HG03378 (cell line): ENCODE measurements around the gene SLC30A2.

Source experiments
- ATAC-seq: cut with Tn5 transposase; IDR thresholded peaks from one replicate; pipeline ENCODE4 v1.9.1; 2021; ENCODE audit warnings: mild to moderate bottlenecking, moderate library complexity; ENCODE audit not compliant: unreplicated experiment

SLC30A2 gene

DNA sequence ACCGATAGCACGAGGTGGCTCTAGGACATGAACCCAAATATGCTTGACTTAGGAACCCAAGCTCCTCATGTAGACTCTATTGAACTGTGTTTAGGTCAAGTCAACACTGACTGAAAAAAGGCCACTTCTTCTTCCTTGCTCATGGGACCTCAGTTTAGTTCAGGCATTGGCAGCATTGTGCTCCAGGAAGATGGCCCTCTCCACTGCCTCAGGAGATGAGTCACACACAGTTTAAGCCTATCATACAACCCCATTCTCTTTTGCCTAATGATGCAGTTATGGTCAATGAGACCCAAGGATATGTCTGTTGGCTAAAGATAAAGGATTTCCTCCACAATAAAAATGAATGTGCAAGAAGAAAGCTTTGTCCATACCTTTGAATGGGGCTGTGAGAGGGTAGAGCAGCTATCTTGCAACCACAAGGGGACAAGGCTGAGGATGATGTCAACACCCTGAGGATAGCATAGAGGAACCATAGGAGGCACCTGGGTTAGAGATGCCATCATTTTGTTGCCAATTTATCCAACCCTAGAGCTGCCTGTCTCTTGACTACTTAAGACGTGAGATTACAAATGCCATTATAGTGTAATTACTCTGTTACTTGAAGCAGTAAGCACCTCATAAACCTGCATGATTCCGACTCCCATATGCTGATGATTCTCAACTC, 24.5 kb upstream of the SLC30A2 start:
- no peak for ATAC-seq

GRCh38 chr1:26069941-26070295, 24.0 kb upstream of the SLC30A2 start:
- ATAC-seq = no peak

GRCh38 chr1:26067432-26067911, 21.6 kb upstream of the SLC30A2 start, which contains the start of gene TRIM63:
TSS of gene TRIM63 (minus strand) at chr1:26067630. CDS start at chr1:26067494, 136 bp downstream.
- no peak for ATAC-seq

DNA sequence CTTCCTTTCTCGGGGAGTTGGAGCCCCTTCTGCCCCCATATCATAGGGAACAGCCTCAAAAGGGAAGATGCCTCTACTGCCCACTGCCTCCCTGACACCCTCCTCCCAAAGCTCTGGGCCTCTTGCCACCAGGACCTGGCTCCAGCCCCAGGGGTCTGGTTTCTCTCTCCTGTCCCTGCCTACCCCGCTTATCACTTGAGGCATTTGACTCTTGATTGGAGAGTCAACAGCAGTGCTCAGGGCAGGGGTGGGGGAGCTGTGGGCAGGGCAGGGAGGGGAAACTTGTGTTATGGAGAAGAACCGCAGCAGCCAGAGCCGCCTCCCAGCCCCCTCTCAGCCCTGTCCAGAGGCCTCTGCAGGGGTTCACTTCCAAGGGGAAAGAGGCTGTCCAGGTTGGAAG, 20.9 kb upstream of the SLC30A2 start:
- no peak for ATAC-seq

GRCh38 chr1:26066160-26066559, 20.2 kb upstream of the SLC30A2 start:
- ATAC-seq = no peak

DNA sequence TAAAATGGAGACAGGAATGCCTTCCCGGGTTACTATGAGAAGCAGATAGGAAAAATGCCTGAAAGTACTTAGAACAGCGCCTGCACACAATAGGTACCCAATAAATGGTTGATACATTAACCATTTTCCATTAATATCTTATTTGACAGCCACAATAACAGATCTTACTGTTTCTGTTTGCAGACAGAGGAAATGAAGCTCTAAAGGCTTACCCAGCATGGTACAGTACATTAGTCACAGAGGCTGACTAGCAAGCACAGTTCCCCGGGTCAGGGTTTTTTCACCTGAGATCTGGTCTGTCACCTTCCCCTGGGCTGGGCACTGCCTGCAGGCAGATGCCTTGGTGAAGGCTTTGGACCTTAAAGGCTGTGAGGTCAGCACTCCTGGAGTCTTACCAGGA, 18.6 kb upstream of the SLC30A2 start:
- no peak for ATAC-seq

GRCh38 chr1:26060832-26061574, 15.1 kb upstream of the SLC30A2 start:
- ATAC-seq = no peak

DNA sequence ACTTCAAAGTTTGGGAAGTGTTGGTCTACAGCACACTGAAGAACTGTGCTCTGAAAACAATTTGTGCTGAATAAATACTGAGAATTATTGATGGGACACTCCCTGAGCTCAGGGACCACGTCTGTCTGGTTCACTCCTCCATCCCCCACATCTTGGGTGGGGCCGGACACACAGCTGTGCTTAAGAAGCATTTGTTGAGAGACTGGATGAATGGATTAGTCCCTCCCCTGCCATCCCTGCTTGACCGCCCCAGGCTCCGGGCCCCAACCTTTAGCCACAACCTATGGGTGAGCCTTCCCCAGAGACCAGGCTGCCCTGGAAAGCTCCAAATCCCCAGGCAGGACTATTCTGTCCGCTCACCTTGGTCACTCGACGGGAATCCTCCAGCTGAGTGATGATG, 14.0 kb upstream of the SLC30A2 start:
- no peak for ATAC-seq

DNA sequence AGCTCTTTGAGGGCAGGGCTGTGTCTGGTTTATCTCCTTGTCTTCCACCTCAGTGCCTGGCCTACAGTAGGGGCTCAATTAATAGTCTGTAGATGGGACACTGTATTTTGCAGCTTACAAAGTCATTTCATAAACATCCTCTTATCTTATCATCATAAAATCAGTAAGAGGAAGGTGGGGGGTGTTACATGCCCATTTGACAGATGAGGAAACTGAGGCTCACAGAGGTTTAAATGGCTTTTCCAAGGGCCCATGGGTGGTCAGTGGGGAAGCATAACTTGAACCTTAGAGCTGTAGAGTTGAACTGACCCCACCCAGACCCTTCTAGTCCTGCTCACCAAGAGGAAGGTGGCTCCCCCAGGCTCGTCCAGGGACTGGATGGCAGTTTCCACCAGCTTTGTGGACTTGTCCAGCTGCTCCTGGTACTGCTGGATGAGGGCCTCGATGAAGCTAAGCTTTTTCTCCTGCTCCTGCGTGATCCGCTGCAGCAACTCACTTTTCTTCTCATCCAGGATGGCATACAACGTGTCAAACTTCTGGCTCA, 12.2 kb upstream of the SLC30A2 start:
- ATAC-seq = no peak

- no peak for ATAC-seq
Measured at GRCh38 chr1:26057189-26057588, 11.3 kb upstream of the SLC30A2 start.

- no peak for ATAC-seq
Measured at GRCh38 chr1:26055041-26055440, 9.1 kb upstream of the SLC30A2 start.

GRCh38 chr1:26053718-26054560, 8.0 kb upstream of the SLC30A2 start:
- ATAC-seq = no peak

- ATAC-seq = no peak
Measured at GRCh38 chr1:26050248-26050640, 4.3 kb upstream of the SLC30A2 start.

DNA sequence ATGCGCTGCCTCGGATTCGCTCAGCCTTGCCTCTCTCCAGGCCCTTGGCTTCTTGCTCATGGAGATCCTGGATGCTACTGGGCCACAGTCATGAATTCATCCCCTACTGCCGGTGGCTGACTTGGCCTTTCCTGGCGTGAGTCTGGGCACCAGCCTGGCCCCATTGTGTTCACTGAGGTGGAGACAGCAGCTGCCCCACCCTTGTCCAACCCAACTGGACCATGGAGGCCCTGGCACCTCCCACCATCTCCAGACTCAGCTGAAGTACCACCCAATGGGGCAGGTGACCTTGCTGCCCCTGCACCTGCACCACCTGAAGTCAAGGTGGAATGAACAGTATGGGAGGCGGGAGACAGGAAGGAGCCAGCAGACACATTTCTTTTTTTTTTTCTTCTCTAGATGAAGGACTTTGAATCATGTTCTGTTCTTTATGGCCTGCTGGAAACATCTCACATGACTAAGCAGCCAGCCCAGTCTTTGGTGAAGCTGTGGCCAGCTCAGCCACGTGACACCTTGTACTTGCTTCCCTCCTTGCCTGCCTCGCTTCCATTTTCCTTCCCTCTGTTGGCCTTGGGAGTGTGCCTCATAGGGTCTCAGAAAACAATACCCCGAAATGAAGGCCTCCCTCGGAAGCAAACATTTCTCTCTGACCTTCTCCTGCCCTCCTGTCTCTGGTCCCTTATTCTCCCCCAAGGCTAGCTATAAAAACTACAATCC, 3.8 kb upstream of the SLC30A2 start:
- ATAC-seq = no peak

- ATAC-seq = no peak
Measured at GRCh38 chr1:26047278-26047874, 1.5 kb upstream of the SLC30A2 start.

DNA sequence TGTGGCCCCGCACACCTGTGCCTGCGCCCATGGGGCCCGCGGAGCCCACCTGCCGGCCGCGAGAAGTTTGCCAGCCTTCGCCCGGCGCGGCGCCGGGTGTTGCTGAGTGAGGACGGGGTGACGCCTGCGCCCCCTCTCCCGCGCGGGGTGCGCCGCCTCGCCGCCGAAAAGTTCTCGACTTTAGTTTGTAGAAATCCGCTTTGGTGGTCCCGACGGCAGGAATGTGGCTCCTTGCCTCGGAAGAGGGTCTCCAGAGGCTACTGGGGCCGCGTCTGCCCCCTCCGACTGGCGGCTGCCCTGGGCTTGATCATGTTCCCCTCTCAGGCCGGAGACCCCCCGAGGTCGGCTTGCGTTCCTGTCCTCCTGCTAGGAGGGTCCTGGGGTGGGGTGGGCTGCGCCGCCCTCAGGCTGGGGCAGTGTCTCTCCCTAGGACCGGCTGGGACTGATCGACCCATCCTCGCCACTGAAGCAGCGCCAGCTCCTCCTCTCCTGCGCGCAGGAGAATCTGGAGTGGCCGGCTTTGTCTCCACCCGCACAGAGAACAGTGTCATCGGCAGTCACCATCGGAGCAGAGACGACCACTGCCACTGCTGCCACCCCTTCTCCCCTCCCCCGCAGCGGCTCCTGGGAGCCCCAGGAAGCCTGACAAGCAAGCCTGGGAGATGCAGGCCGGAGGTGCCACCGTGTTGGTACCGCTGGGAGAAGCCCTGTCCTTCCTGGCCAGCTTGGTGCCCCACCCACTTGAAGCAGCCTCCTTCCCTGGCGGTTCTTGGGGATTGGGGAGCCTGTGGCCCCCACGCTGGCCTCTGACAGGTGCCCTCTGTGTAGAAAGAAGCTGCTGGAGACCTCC, 553 bp upstream of the SLC30A2 start:
- ATAC-seq = no peak

- no peak for ATAC-seq
Measured at GRCh38 chr1:26044971-26045721, 772 bp downstream of the SLC30A2 start.

GRCh38 chr1:26044414-26044813, 1.5 kb downstream of the SLC30A2 start:
- no peak for ATAC-seq

DNA sequence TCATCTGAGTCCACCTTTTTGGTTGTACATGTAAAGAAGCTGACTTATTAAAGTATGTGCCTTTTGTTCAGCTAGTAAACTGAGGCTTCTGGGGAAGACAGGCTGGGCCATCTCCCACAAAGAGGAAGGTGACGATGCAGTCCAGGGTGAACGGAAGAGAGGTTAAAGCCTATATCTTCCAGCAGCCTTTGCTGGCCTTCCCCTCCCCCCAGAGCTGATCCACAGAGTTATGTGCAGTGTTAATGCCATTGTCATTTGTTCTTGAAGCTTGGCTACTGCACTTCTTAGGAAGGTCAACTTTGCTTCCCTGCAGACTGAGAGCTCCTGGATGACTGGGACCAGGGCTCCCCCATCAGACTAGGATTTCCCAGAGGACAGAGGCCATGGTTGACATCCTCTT, 2.2 kb downstream of the SLC30A2 start:
- ATAC-seq = no peak
